A673 (cell line): ENCODE data around the gene ZFAND4. TPM values are rescaled to one million over a fixed set of nuclear protein-coding genes. Genes with fewer than 3 reads are reported as not detected.

Source experiments
- BruUV-seq: library from RNA; stranded (reverse); fragments of 400-500 nt; replicated peaks from 2 replicates; lab custom pipeline; 2021; lab: Mats Ljungman, UMichigan
- CTCF ChIA-PET: fragments of 300-600 bp; sonication (Branson Sonifier 250); formaldehyde crosslinking; loops from one replicate; lab custom pipeline; 2022; ENCODE audit warnings: antibody characterized with exemption; lab: Charles Lee
- POLR2A ChIA-PET: fragments of 300-600 bp; sonication (Branson Sonifier 250); formaldehyde crosslinking; loops from one replicate; lab custom pipeline; 2022; ENCODE audit warnings: antibody characterized with exemption; ENCODE audit not compliant: low non-redundant PET; lab: Charles Lee
- DNase-seq: peaks from one replicate; pipeline ENCODE4 v3.0.0-alpha.2; 2015; ENCODE audit warnings: low spot score
- H3K27ac ChIP-seq: fragments of 200-600 bp; sonication (generic); 2 replicates; pipeline ENCODE4 v1.5.1; 2016; ENCODE audit warnings: mixed run types, low read depth, mild to moderate bottlenecking, mixed read lengths, antibody characterized with exemption, low read length; ENCODE audit not compliant: poor library complexity, severe bottlenecking
- H3K27me3 ChIP-seq: fragments of 200-600 bp; sonication (generic); replicated peaks from 2 replicates; pipeline ENCODE4 v1.6.1; 2017; ENCODE audit warnings: mixed run types, low read depth, mild to moderate bottlenecking, mixed read lengths, antibody characterized with exemption, low read length; ENCODE audit not compliant: insufficient read depth, poor library complexity
- H3K36me3 ChIP-seq: fragments of 200-600 bp; sonication (generic); 2 replicates; pipeline ENCODE4 v1.6.1; 2016; ENCODE audit warnings: mixed run types, mild to moderate bottlenecking, mixed read lengths, antibody characterized with exemption, low read length; ENCODE audit not compliant: insufficient read depth, poor library complexity, severe bottlenecking
- H3K4me1 ChIP-seq: fragments of 200-600 bp; sonication (generic); 2 replicates; pipeline ENCODE4 v1.6.1; 2017; ENCODE audit warnings: mixed run types, mild to moderate bottlenecking, mixed read lengths, antibody characterized with exemption, low read length; ENCODE audit not compliant: insufficient read depth, poor library complexity, severe bottlenecking
- H3K4me3 ChIP-seq: fragments of 200-600 bp; sonication (generic); 2 replicates; pipeline ENCODE4 v1.5.1; 2016; ENCODE audit warnings: low read depth, mixed run types, mild to moderate bottlenecking, mixed read lengths, low read length; ENCODE audit not compliant: poor library complexity, severe bottlenecking
- H3K9me3 ChIP-seq: fragments of 200-600 bp; sonication (generic); 2 replicates; pipeline ENCODE4 v1.6.1; 2016; ENCODE audit warnings: mixed run types, low read depth, mild to moderate bottlenecking, mixed read lengths, antibody characterized with exemption, low read length; ENCODE audit not compliant: poor library complexity, severe bottlenecking
- CTCF ChIP-seq: fragments of 300-800, 200-600 bp; sonication (generic); conservative IDR thresholded peaks from 2 replicates; pipeline ENCODE4 v1.5.1; 2017; ENCODE audit warnings: low read depth, mild to moderate bottlenecking, antibody characterized with exemption, low read length, moderate library complexity, mixed read lengths
- EZH2 ChIP-seq: fragments of 200-600 bp; sonication (generic); IDR thresholded peaks from 2 replicates; pipeline ENCODE4 v1.6.1; 2017; ENCODE audit warnings: borderline replicate concordance, low read depth, mild to moderate bottlenecking, mixed read lengths, antibody characterized with exemption, low read length; ENCODE audit not compliant: poor library complexity, severe bottlenecking
- intact Hi-C: fragments of 100-400 bp; cut with micrococcal nuclease; formaldehyde crosslinking; loops from one replicate; pipeline ENCODE4 v1.10.0; 2022; ENCODE audit not compliant: unreplicated experiment
- total RNA-seq: library from RNA; stranded (reverse); gene quantifications from 2 replicates; pipeline ENCODE4 v1.2.3, GENCODE V29; 2021

ZFAND4 gene
- total RNA-seq, 1 experiment from 2014 or later, result 9.2 TPM

- H3K27me3 ChIP-seq, result no peaks in the 10 kb centered on the region
- ChIA-PET POLR2A (no interaction called here), CTCF (no interaction called here)
- no peaks in the 10 kb centered on the region for H3K4me1 ChIP-seq
- no peak for DNase-seq
- TF ChIP-seq EZH2 (no peak), CTCF (no peak)
- no peak overlapping the region for H3K4me3 ChIP-seq
- H3K36me3 ChIP-seq, result no peaks in the 10 kb centered on the region
- H3K27ac ChIP-seq, result no peak overlapping the region
- BruUV-seq, result no TSS peak
- intact Hi-C loops, result no loop called here
- no peaks in the 10 kb centered on the region for H3K9me3 ChIP-seq
These were observed 90.8 kb downstream of the ZFAND4 start for GRCh38 chr10:45581582-45582385.

- BruUV-seq, result no TSS peak
- intact Hi-C loops, result no loop called here
- no peak for TF ChIP-seq CTCF
- TF ChIP-seq EZH2, result no peak
- POLR2A ChIA-PET, result no interaction called here
- DNase-seq, result no peak
- CTCF ChIA-PET, result no interaction called here
- Histone ChIP-seq H3K27ac (no peak overlapping the region), H3K36me3 (no peaks in the 10 kb centered on the region), H3K9me3 (no peaks in the 10 kb centered on the region), H3K4me1 (no peaks in the 10 kb centered on the region), H3K27me3 (no peaks in the 10 kb centered on the region), H3K4me3 (no peak overlapping the region)
These were observed 91.4 kb downstream of the ZFAND4 start for GRCh38 chr10:45581216-45581549.

GRCh38 chr10:45580371-45581215 lies 92.0 kb downstream of the ZFAND4 start:
- POLR2A ChIA-PET, result interaction anchor here (0.6 kb wide), 1 partner anchor 38 kb away, joined by 11 read pairs; no protein-coding TSS in a partner anchor
- CTCF ChIA-PET, result no interaction called here
- no peak overlapping the region for H3K27ac ChIP-seq
- H3K4me3 ChIP-seq, result no peak overlapping the region
- DNase-seq, result no peak
- BruUV-seq, result no TSS peak
- no peaks in the 10 kb centered on the region for H3K4me1 ChIP-seq
- no peaks in the 10 kb centered on the region for H3K9me3 ChIP-seq
- TF ChIP-seq EZH2 (no peak), CTCF (no peak)
- no peaks in the 10 kb centered on the region for H3K36me3 ChIP-seq
- intact Hi-C loops, result no loop called here
- no peaks in the 10 kb centered on the region for H3K27me3 ChIP-seq
